Upper lobe of left lung (tissue), 4 donors: ENCODE results near the gene PDGFRB.

Source experiments
- CTCF ChIP-seq, 6 experiments: fragments of 450-650 bp in 4 of 6; fragments of 200-600 bp in 2 of 6; sonication (generic) in 2 of 6; IDR thresholded peaks; one replicate each; pipeline ENCODE4 v1.5.1; 2016 to 2019; ENCODE audit warnings: antibody characterized with exemption in 6 of 6
- POLR2A ChIP-seq, 4 donors: fragments of 450-650 bp; IDR thresholded peaks; one replicate each; pipeline ENCODE4 v1.5.1; 2016 to 2017; ENCODE audit warnings: antibody characterized with exemption in 4 of 4, mild to moderate bottlenecking in 2 of 4

GRCh38 chr5:150161242-150162141 is 5.8 kb upstream of the PDGFRB start:
- no peak for TF ChIP-seq POLR2A (IDR thresholded peaks at IDR 0.05)
- peak; percentile 82 to 92 (median 90) for TF ChIP-seq CTCF (IDR thresholded peaks at IDR 0.05)
